Ishikawa (cell line): ENCODE data around the gene MARVELD1.

Source experiments
- CEBPB ChIP-seq: IDR thresholded peaks from 2 replicates; pipeline ENCODE4 v1.6.1; 2012
- CREB1 ChIP-seq: IDR thresholded peaks from 2 replicates; pipeline ENCODE4 v1.6.1; 2012; ENCODE audit warnings: low read depth
- EGR1 ChIP-seq: IDR thresholded peaks from 2 replicates; pipeline ENCODE4 v1.6.1; 2012
- EP300 ChIP-seq: IDR thresholded peaks from 2 replicates; pipeline ENCODE4 v1.6.1; 2012; ENCODE audit warnings: borderline replicate concordance
- FOXM1 ChIP-seq: IDR thresholded peaks from 2 replicates; pipeline ENCODE4 v1.6.1; 2012; ENCODE audit warnings: low read depth, borderline replicate concordance
- MAX ChIP-seq: IDR thresholded peaks from 2 replicates; pipeline ENCODE4 v1.6.1; 2012
- NFIC ChIP-seq: IDR thresholded peaks from 2 replicates; pipeline ENCODE4 v1.6.1; 2012
- RAD21 ChIP-seq: IDR thresholded peaks from 2 replicates; pipeline ENCODE4 v1.6.1; 2012; ENCODE audit warnings: low read depth
- REST ChIP-seq: IDR thresholded peaks from 2 replicates; pipeline ENCODE4 v1.6.1; 2012; ENCODE audit warnings: low read depth, mild to moderate bottlenecking
- TAF1 ChIP-seq: IDR thresholded peaks from 2 replicates; pipeline ENCODE4 v1.6.1; 2012; ENCODE audit warnings: low read depth, mild to moderate bottlenecking
- TCF12 ChIP-seq: IDR thresholded peaks from 2 replicates; pipeline ENCODE4 v1.6.1; 2012; ENCODE audit warnings: low read depth
- TEAD4 ChIP-seq: IDR thresholded peaks from 2 replicates; pipeline ENCODE4 v1.6.1; 2012
- USF1 ChIP-seq: IDR thresholded peaks from 2 replicates; pipeline ENCODE4 v1.6.1; 2012
- YY1 ChIP-seq: IDR thresholded peaks from 2 replicates; pipeline ENCODE4 v1.6.1; 2012; ENCODE audit warnings: low read depth
- ZBTB7A ChIP-seq: IDR thresholded peaks from 2 replicates; pipeline ENCODE4 v1.6.1; 2012; ENCODE audit warnings: low read depth

The MARVELD1 gene

DNA sequence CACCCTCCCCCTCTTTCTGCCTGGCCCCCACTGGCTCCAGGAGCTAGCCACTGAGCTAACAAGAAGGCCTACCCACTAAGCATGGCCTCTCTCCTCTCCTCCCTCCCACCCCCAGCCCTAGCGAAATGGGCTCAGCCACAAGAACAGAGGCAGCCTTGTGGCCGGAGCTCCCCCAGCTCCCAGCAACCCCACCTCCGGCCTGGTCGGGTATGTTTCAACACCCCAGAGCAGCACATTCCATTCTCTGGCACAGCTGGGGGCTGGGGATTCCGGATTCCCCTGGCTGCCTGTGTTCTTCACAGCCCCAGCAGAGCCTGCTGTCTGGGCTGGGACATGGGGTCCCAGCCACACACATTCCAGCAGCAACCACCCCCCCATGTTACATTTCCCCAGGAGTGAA, 49.3 kb downstream of the MARVELD1 start:
- TF ChIP-seq FOXM1 (no peak), YY1 (no peak), TEAD4 (no peak), RAD21 (no peak), TAF1 (no peak), MAX (no peak), EP300 (no peak), EGR1 (no peak), REST (no peak)

GRCh38 chr10:97763411-97763810, 49.9 kb downstream of the MARVELD1 start:
- TF ChIP-seq TEAD4: no peak
- no peak for TF ChIP-seq CEBPB
- TF ChIP-seq MAX: no peak
- no peak for TF ChIP-seq TCF12
- TF ChIP-seq TAF1: no peak
- TF ChIP-seq USF1: no peak
- TF ChIP-seq RAD21: no peak
- TF ChIP-seq EGR1: no peak
- no peak for TF ChIP-seq REST
- TF ChIP-seq EP300: no peak
- TF ChIP-seq FOXM1: no peak
- TF ChIP-seq ZBTB7A: no peak
- no peak for TF ChIP-seq CREB1
- no peak for TF ChIP-seq NFIC
- no peak for TF ChIP-seq YY1

- no peak for TF ChIP-seq USF1
- no peak for TF ChIP-seq TAF1
- no peak for TF ChIP-seq FOXM1
- no peak for TF ChIP-seq ZBTB7A
- TF ChIP-seq NFIC: no peak
- TF ChIP-seq RAD21: no peak
- TF ChIP-seq TCF12: no peak
- no peak for TF ChIP-seq MAX
- TF ChIP-seq REST: no peak
- no peak for TF ChIP-seq EP300
Measured at GRCh38 chr10:97763947-97764346, 50.4 kb downstream of the MARVELD1 start.

DNA sequence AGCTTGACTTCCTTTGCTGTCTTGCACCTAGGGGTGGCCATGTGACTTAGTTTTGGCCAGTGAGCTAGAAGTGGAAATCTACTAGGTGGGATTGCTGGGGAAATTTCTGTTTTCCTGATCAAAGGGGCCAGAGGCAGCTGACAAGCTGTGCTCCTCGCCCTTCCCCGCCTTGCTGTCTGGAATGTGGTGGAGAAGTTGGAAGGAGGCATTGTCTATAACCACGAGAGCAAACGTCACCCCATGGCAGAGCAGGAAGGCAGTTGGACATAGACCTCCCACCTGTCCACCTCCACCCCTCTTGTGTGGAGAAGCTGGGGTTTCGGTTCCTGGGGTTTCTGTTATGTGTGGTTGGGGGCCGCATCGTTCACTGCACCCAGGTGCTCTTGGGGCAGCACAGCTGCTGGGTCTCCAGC, 51.0 kb downstream of the MARVELD1 start:
- TF ChIP-seq RAD21 (no peak), USF1 (peak; percentile 62)
